ENCODE measurements around the gene MTRR. TPM values are rescaled to one million over a fixed set of nuclear protein-coding genes. Genes with fewer than 3 reads are reported as not detected.

Gene MTRR
- total RNA-seq, 1 experiment from 2014 or later: 57.8 TPM

DNA sequence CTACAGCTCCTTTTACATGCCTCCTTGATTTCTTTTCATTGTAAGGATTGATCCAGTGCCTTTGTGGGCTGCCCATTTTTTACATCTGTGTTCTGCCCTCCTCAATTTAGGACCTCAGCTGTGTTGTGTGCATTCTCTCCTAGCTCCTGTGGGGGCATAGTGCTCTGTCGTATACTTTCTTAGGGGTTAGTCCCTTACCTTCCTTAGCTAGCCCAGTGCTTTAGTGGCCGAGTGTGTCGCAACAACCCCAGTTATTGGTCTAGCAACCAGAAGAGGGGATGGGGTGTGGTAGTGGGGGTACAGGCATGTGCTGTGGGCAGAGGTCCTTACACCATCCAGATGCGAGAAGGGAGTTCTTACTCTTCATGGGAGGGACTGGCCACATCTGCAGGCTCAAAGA is 12.1 kb downstream of the MTRR start:
- BruUV-seq (replicated peaks): no TSS peak
- Histone ChIP-seq H3K4me3 (ENCODE audit: low read depth in 2 of 2, low read length in 2 of 2) (no peak overlapping the region), H3K9me3 (ENCODE audit: control insufficient read depth, insufficient read depth, low read depth, low read length) (no peaks in the 10 kb centered on the region), H3K36me3 (ENCODE audit: control insufficient read depth, insufficient read depth, low read length) (peaks cover 41% of the 10 kb centered on the region), H3K4me1 (ENCODE audit: control insufficient read depth, insufficient read depth, low read length) (no peaks in the 10 kb centered on the region), H3K27ac (ENCODE audit: low read length) (no peak overlapping the region), H3K27me3 (ENCODE audit: control insufficient read depth, insufficient read depth, low read length) (no peaks in the 10 kb centered on the region)
- intact Hi-C loops (cut with micrococcal nuclease; ENCODE audit: unreplicated experiment) (no loop called here), in situ Hi-C loops (cut with HindIII; ENCODE audit: low pct_unique_long_range_greater_than_20kb, low sequenced_read_pairs) (no loop called here)
- ChIA-PET CTCF (no interaction called here), POLR2A (no interaction called here)
- ATAC-seq (no peak), DNase-seq (ENCODE audit: low read depth, low spot score) (no peak)
- TF ChIP-seq, protein P1, sequence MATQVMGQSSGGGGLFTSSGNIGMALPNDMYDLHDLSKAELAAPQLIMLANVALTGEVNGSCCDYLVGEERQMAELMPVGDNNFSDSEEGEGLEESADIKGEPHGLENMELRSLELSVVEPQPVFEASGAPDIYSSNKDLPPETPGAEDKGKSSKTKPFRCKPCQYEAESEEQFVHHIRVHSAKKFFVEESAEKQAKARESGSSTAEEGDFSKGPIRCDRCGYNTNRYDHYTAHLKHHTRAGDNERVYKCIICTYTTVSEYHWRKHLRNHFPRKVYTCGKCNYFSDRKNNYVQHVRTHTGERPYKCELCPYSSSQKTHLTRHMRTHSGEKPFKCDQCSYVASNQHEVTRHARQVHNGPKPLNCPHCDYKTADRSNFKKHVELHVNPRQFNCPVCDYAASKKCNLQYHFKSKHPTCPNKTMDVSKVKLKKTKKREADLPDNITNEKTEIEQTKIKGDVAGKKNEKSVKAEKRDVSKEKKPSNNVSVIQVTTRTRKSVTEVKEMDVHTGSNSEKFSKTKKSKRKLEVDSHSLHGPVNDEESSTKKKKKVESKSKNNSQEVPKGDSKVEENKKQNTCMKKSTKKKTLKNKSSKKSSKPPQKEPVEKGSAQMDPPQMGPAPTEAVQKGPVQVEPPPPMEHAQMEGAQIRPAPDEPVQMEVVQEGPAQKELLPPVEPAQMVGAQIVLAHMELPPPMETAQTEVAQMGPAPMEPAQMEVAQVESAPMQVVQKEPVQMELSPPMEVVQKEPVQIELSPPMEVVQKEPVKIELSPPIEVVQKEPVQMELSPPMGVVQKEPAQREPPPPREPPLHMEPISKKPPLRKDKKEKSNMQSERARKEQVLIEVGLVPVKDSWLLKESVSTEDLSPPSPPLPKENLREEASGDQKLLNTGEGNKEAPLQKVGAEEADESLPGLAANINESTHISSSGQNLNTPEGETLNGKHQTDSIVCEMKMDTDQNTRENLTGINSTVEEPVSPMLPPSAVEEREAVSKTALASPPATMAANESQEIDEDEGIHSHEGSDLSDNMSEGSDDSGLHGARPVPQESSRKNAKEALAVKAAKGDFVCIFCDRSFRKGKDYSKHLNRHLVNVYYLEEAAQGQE (IDR thresholded peaks at IDR 0.05; ENCODE audit: insufficient read depth in 1 of 2, low read depth in 2 of 2, low read length in 1 of 2): no peak
- TF ChIP-seq POLR2AphosphoS5 (IDR thresholded peaks at IDR 0.05; ENCODE audit: low read depth, low read length) (no peak), SIN3A (IDR thresholded peaks at IDR 0.05; ENCODE audit: borderline replicate concordance, insufficient read depth, low read depth, low read length) (no peak)

GRCh38 chr5:7881816-7882215 is 12.9 kb downstream of the MTRR start:
- H3K27me3 ChIP-seq (ENCODE audit: control insufficient read depth, insufficient read depth, low read length): no peaks in the 10 kb centered on the region
- no peak for DNase-seq (ENCODE audit: low read depth, low spot score)
- intact Hi-C loops (cut with micrococcal nuclease; ENCODE audit: unreplicated experiment): no loop called here
- ATAC-seq: no peak
- peaks cover 40% of the 10 kb centered on the region for H3K36me3 ChIP-seq (ENCODE audit: control insufficient read depth, insufficient read depth, low read length)
- CTCF ChIA-PET: no interaction called here
- H3K4me3 ChIP-seq (ENCODE audit: low read depth in 2 of 2, low read length in 2 of 2): no peak overlapping the region
- no TSS peak for BruUV-seq (replicated peaks)
- POLR2A ChIA-PET: no interaction called here
- H3K4me1 ChIP-seq (ENCODE audit: control insufficient read depth, insufficient read depth, low read length): no peaks in the 10 kb centered on the region
- TF ChIP-seq, protein P2, sequence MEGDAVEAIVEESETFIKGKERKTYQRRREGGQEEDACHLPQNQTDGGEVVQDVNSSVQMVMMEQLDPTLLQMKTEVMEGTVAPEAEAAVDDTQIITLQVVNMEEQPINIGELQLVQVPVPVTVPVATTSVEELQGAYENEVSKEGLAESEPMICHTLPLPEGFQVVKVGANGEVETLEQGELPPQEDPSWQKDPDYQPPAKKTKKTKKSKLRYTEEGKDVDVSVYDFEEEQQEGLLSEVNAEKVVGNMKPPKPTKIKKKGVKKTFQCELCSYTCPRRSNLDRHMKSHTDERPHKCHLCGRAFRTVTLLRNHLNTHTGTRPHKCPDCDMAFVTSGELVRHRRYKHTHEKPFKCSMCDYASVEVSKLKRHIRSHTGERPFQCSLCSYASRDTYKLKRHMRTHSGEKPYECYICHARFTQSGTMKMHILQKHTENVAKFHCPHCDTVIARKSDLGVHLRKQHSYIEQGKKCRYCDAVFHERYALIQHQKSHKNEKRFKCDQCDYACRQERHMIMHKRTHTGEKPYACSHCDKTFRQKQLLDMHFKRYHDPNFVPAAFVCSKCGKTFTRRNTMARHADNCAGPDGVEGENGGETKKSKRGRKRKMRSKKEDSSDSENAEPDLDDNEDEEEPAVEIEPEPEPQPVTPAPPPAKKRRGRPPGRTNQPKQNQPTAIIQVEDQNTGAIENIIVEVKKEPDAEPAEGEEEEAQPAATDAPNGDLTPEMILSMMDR (IDR thresholded peaks at IDR 0.05): no peak
- TF ChIP-seq, protein P1 (IDR thresholded peaks at IDR 0.05; ENCODE audit: insufficient read depth in 1 of 2, low read depth in 2 of 2, low read length in 1 of 2): no peak
- no peak for TF ChIP-seq SIN3A (IDR thresholded peaks at IDR 0.05; ENCODE audit: borderline replicate concordance, insufficient read depth, low read depth, low read length)
- TF ChIP-seq POLR2AphosphoS5 (IDR thresholded peaks at IDR 0.05; ENCODE audit: low read depth, low read length): no peak
- no peaks in the 10 kb centered on the region for H3K9me3 ChIP-seq (ENCODE audit: control insufficient read depth, insufficient read depth, low read depth, low read length)
- in situ Hi-C loops (cut with HindIII; ENCODE audit: low pct_unique_long_range_greater_than_20kb, low sequenced_read_pairs): no loop called here
- H3K27ac ChIP-seq (ENCODE audit: low read length): no peak overlapping the region
